NAMALWA (cell line): ENCODE data around the gene CSMD2.
"Not testable (repeated sequence)": the region's sequence is repeated elsewhere in the genome, so short reads cannot be mapped to it uniquely, and the experiment has no call there.

Experiments used
- DNase-seq: peaks from one replicate; pipeline ENCODE4 v3.0.0-alpha.2; 2015; ENCODE audit warnings: low spot score

The CSMD2 gene

GRCh38 chr1:34164771-34165391 lies at the start of gene CSMD2:
CSMD2 (minus strand) TSS chr1:34165230; CDS start chr1:34165097, 133 bp downstream.
- DNase-seq, result no peak

- no peak for DNase-seq
Measured at GRCh38 chr1:34213956-34214355, 48.9 kb upstream of the CSMD2 start.

- no peak for DNase-seq
Measured at GRCh38 chr1:34212673-34213072, 47.6 kb upstream of the CSMD2 start.

- DNase-seq, result no peak
Measured at GRCh38 chr1:34199927-34200326, 34.9 kb upstream of the CSMD2 start.

- DNase-seq, result no peak
Measured at GRCh38 chr1:34192621-34193020, 27.6 kb upstream of the CSMD2 start.

- DNase-seq, result no peak
Measured at GRCh38 chr1:34190692-34191091, 25.7 kb upstream of the CSMD2 start.

- DNase-seq, result no peak
Measured at GRCh38 chr1:34188985-34189384, 24.0 kb upstream of the CSMD2 start.

- DNase-seq, result no peak
Measured at GRCh38 chr1:34188418-34188817, 23.4 kb upstream of the CSMD2 start.

- no peak for DNase-seq
Measured at GRCh38 chr1:34186741-34187494, 21.9 kb upstream of the CSMD2 start.

- not testable (repeated sequence) for DNase-seq
Measured at GRCh38 chr1:34183381-34183780, 18.4 kb upstream of the CSMD2 start.

GRCh38 chr1:34178072-34178471 lies 13.0 kb upstream of the CSMD2 start:
- DNase-seq, result no peak

- DNase-seq, result no peak
Measured at GRCh38 chr1:34176830-34177603, 12.0 kb upstream of the CSMD2 start, which contains the start of gene C1orf94. C1orf94 (plus strand) TSS chr1:34176907; CDS start chr1:34177790, 883 bp downstream.

- no peak for DNase-seq
Measured at GRCh38 chr1:34175744-34176143, 10.7 kb upstream of the CSMD2 start.

- DNase-seq, result no peak
Measured at GRCh38 chr1:34167389-34167788, 2.4 kb upstream of the CSMD2 start.

GRCh38 chr1:34166625-34167361 lies 1.8 kb upstream of the CSMD2 start:
- no peak for DNase-seq

- DNase-seq, result no peak
Measured at GRCh38 chr1:34166191-34166624, 1.2 kb upstream of the CSMD2 start.

GRCh38 chr1:34165422-34165921 lies 442 bp upstream of the CSMD2 start:
- DNase-seq, result no peak

GRCh38 chr1:34163792-34164731 lies 968 bp downstream of the CSMD2 start:
- DNase-seq, result no peak

- DNase-seq, result no peak
Measured at GRCh38 chr1:34162852-34163766, 1.9 kb downstream of the CSMD2 start.

- peak; percentile 3 for DNase-seq
Measured at GRCh38 chr1:34156739-34157138, 8.3 kb downstream of the CSMD2 start.
